ENCODE measurements around the gene DUSP2. TPM values are rescaled to one million over a fixed set of nuclear protein-coding genes. Genes with fewer than 3 reads are reported as not detected.

Gene DUSP2
- total and polyA plus RNA-seq, 2 experiments from 2014 or later, result 6.6 to 13.0 TPM

- H3K79me2 ChIP-seq (replicated peaks; ENCODE audit: insufficient read depth), result no peaks in the 10 kb centered on the region
- H2AFZ ChIP-seq, result no peak overlapping the region
- no peak overlapping the region for H3K4me2 ChIP-seq
- no peak overlapping the region for H3K4me3 ChIP-seq
- Mint-ChIP-seq H3K27me3 (ENCODE audit: insufficient read depth, low read depth, poor library complexity) (peaks cover 22% of the 10 kb centered on the region), H3K27ac (no peak overlapping the region), H3K4me1 (peaks cover 27% of the 10 kb centered on the region), H3K36me3 (ENCODE audit: low read depth) (peaks cover 15% of the 10 kb centered on the region; the same call in 2 of the 3 replicates), H3K4me3 (no peak overlapping the region), H3K9me3 (peaks cover 2% of the 10 kb centered on the region; the same call in 1 of the 3 replicates)
- H3K4me1 ChIP-seq (ENCODE audit: insufficient read depth), result peaks cover 16% of the 10 kb centered on the region; the same call in 1 of the 2 replicates
- no peaks in the 10 kb centered on the region for H4K20me1 ChIP-seq (replicated peaks; ENCODE audit: insufficient read depth)
- TF ChIP-seq, protein P1, sequence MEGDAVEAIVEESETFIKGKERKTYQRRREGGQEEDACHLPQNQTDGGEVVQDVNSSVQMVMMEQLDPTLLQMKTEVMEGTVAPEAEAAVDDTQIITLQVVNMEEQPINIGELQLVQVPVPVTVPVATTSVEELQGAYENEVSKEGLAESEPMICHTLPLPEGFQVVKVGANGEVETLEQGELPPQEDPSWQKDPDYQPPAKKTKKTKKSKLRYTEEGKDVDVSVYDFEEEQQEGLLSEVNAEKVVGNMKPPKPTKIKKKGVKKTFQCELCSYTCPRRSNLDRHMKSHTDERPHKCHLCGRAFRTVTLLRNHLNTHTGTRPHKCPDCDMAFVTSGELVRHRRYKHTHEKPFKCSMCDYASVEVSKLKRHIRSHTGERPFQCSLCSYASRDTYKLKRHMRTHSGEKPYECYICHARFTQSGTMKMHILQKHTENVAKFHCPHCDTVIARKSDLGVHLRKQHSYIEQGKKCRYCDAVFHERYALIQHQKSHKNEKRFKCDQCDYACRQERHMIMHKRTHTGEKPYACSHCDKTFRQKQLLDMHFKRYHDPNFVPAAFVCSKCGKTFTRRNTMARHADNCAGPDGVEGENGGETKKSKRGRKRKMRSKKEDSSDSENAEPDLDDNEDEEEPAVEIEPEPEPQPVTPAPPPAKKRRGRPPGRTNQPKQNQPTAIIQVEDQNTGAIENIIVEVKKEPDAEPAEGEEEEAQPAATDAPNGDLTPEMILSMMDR (conservative IDR thresholded peaks at IDR 0.05; ENCODE audit: low read depth in 2 of 2), result no peak
- TF ChIP-seq POLR2AphosphoS5 (IDR thresholded peaks at IDR 0.05; ENCODE audit: low read depth) (no peak), EZH2phosphoT487 (IDR thresholded peaks at IDR 0.05; ENCODE audit: unreplicated experiment) (no peak), JUNB (IDR thresholded peaks at IDR 0.05; ENCODE audit: unreplicated experiment) (no peak), ZNF331 (CRISPR knock-in tag; IDR thresholded peaks at IDR 0.05; ENCODE audit: low read depth) (no peak), REST (IDR thresholded peaks at IDR 0.05; ENCODE audit: unreplicated experiment) (no peak), ZNF462 (CRISPR knock-in tag; IDR thresholded peaks at IDR 0.05) (no peak), STAT1 (IDR thresholded peaks at IDR 0.05; ENCODE audit: unreplicated experiment) (no peak), ETS1 (IDR thresholded peaks at IDR 0.05) (no peak), ZNF114 (CRISPR knock-in tag; IDR thresholded peaks at IDR 0.05) (no peak), CREB1 (CRISPR knock-in tag; IDR thresholded peaks at IDR 0.05; ENCODE audit: low read depth) (no peak), EZH2 (IDR thresholded peaks at IDR 0.05; ENCODE audit: low read depth, unreplicated experiment) (no peak), NANOG (IDR thresholded peaks at IDR 0.05; ENCODE audit: borderline replicate concordance) (no peak)
- peaks cover 22% of the 10 kb centered on the region for H3K27me3 ChIP-seq (ENCODE audit: insufficient read depth)
- no peaks in the 10 kb centered on the region for H3K36me3 ChIP-seq (ENCODE audit: insufficient read depth)
- 0 out of 2 replicates have a peak, but pooled peaks cover 4% of the 10 kb centered on the region for H3F3A ChIP-seq (replicated peaks; ENCODE audit: low read depth)
- no peaks in the 10 kb centered on the region for H3K9me2 ChIP-seq (ENCODE audit: insufficient read depth)
- DNase-seq (ENCODE audit: low spot score), result no peak
- no peak for ATAC-seq
- H3K27ac ChIP-seq (ENCODE audit: low read depth), result no peak overlapping the region
Measured at GRCh38 chr2:96140941-96141623, 4.2 kb downstream of the DUSP2 start.

Measured in GM23338 (cell line).